ENCODE results near the gene FMNL2.

FMNL2 gene

DNA sequence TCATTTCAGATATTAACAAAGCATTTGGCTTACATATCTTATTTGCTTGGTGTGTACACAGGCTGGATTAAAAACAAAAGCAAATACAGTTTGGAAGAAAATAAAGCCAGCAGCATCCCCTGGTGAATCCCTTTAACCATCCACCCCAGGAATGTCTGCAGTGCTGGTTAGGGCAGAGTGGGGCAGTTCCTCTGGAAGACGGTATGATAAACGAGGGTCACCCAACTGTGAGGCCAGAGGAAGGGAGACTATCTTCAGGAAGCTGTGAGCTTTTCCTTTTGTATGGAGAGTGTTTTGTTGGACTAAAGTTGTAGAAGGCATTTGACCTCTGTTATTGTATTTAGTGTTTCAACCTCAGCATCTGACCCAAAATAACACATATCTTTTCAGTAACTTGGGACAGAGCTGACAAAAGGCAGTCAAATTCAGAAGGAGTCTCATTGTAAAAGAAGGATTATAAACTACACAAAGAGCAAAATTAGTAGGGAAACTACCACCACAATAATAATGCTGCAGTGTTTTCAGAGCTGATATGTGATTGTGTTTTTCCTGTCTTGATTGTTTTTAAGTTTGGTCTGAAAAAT lies 159.1 kb downstream of the FMNL2 start:
- H3K36me3 ChIP-seq (ENCODE audit: control insufficient read depth, low read depth, low read length): no peaks in the 10 kb centered on the region
- H3K27me3 ChIP-seq (ENCODE audit: control insufficient read depth, insufficient read depth, low read length): no peaks in the 10 kb centered on the region
- peak overlapping the region; percentile 27 for H3K4me3 ChIP-seq (ENCODE audit: low read length)
- no peaks in the 10 kb centered on the region for H3K9me3 ChIP-seq (ENCODE audit: control insufficient read depth, low read depth, low read length)
- H3K9ac ChIP-seq (ENCODE audit: low read length): no peak overlapping the region
- H3K27ac ChIP-seq (ENCODE audit: low read length): no peak overlapping the region
- peaks cover 56% of the 10 kb centered on the region for H3K4me1 ChIP-seq (ENCODE audit: control insufficient read depth, low read depth, low read length)

DNA sequence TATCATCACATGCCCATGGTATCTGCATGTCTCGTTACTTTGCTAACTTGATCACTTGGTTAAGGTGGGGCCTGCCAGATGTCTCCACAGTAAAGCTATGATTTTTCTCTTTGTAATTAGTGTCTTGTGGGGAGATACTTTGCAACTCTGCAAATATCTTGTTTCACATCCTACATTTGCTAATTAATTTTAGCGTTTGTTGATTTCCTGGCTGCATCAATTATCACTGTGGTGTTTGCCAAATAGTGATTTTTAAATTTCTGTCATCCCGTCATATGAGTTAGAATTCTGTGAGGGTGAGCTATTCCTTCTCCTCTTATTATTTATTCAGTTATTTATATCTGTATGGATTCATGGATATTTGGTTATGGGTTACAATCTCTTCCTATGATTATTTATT lies 161.4 kb downstream of the FMNL2 start:
- Histone ChIP-seq H3K36me3 (ENCODE audit: control insufficient read depth, low read depth, low read length) (no peaks in the 10 kb centered on the region), H3K4me1 (ENCODE audit: control insufficient read depth, low read depth, low read length) (peaks cover 53% of the 10 kb centered on the region), H3K27me3 (ENCODE audit: control insufficient read depth, insufficient read depth, low read length) (no peaks in the 10 kb centered on the region), H3K9ac (ENCODE audit: low read length) (no peak overlapping the region), H3K9me3 (ENCODE audit: control insufficient read depth, low read depth, low read length) (no peaks in the 10 kb centered on the region), H3K27ac (ENCODE audit: low read length) (no peak overlapping the region), H3K4me3 (ENCODE audit: low read length) (no peak overlapping the region)

DNA sequence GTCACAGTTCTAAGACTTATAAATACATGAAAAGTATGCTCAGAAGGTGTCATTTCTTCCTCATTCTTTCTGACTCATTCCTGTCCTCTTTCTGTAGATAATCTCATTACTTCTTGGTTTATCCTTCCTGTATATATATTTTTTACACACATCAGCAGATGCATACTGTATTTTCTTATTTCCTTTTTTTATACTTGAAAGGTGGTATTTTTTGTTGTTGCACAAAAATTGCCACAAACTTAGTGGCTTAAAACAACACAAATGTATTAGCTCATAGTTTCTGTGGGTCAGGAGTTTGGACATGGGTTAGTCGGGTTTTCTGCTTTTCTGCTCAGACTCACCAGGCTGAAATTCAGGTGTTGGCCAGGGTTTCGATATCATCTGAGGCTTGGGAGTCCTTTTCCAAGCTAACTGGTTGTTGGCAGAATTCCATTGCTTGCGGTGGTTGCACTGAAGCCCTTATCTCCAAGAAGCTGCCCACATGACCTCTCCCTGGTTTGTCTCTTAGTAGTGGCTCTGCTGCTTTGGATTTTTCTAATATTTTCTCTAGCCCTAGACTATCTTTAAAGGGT lies 162.6 kb downstream of the FMNL2 start:
- no peaks in the 10 kb centered on the region for H3K36me3 ChIP-seq (ENCODE audit: control insufficient read depth, low read depth, low read length)
- no peak overlapping the region for H3K9ac ChIP-seq (ENCODE audit: low read length)
- H3K27ac ChIP-seq (ENCODE audit: low read length): no peak overlapping the region
- H3K4me3 ChIP-seq (ENCODE audit: low read length): no peak overlapping the region
- H3K27me3 ChIP-seq (ENCODE audit: control insufficient read depth, insufficient read depth, low read length): no peaks in the 10 kb centered on the region
- no peaks in the 10 kb centered on the region for H3K9me3 ChIP-seq (ENCODE audit: control insufficient read depth, low read depth, low read length)
- peaks cover 52% of the 10 kb centered on the region for H3K4me1 ChIP-seq (ENCODE audit: control insufficient read depth, low read depth, low read length)

DNA sequence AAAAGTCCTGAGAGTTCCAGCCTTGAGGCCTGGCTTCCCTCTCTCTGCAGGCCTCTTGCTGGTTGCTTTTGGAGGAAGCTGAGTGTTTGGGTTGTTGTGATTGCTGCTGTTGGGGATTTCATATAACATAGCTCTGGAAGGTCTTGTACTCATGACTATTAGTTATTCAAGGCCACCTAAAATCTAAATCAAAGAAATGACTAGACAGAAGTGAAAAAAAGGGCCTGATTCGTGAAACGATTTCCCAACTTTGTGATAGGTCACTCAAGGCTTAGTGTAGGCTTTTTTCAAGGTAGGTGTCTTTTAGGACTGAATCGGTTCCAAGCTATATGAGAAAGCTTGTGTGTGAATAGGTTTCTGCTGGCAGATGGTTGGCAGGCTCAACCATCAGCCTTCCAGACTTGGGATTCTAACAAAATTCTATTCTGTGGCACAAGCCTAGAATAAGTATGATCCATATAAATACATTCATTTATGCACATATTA lies 164.4 kb downstream of the FMNL2 start:
- Histone ChIP-seq H3K27ac (ENCODE audit: low read length) (no peak overlapping the region), H3K9ac (ENCODE audit: low read length) (no peak overlapping the region), H3K4me3 (ENCODE audit: low read length) (no peak overlapping the region), H3K4me1 (ENCODE audit: control insufficient read depth, low read depth, low read length) (peaks cover 38% of the 10 kb centered on the region), H3K27me3 (ENCODE audit: control insufficient read depth, insufficient read depth, low read length) (no peaks in the 10 kb centered on the region), H3K9me3 (ENCODE audit: control insufficient read depth, low read depth, low read length) (no peaks in the 10 kb centered on the region), H3K36me3 (ENCODE audit: control insufficient read depth, low read depth, low read length) (no peaks in the 10 kb centered on the region)

DNA sequence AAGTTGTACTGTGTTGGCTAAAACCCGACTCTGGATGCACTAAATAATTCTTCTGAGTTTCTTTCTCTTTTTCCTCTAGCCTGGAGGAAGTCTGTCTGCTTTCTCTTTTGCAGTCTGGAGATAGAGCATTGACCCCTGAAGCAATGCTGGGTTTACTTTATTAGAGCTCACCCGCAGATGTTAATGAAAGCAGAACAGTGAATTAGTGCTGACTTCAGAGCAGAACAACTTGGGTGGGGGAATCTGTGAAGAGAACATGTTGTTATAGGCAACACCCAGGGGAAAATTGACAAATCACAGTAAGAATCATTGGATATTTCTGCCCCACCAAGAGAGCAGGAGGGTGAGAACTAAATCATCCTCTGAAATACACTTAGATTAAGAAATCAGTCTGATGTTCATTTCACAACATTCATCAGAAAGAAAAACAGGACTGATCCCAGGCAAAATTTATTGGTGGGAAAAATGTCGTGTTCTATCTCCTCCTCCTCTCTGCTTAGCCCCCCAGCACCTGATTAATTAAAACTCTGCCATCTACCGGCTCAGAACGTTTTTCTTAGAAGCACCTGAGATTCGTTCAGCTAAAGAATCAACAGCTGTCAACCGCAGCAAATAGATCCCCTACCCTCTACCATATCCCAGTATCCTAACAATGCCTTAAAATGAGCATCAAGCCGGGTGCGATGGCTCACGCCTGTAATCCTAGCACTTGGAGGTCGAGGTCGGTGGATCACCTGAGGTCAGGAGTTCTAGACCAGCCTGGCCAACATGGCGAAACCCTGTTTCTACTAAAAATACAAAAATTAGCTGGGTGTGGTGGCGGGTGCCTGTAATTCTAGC lies 165.1 kb downstream of the FMNL2 start:
- Histone ChIP-seq H3K9me3 (ENCODE audit: control insufficient read depth, low read depth, low read length) (no peaks in the 10 kb centered on the region), H3K27me3 (ENCODE audit: control insufficient read depth, insufficient read depth, low read length) (no peaks in the 10 kb centered on the region), H3K4me3 (ENCODE audit: low read length) (no peak overlapping the region), H3K27ac (ENCODE audit: low read length) (no peak overlapping the region), H3K4me1 (ENCODE audit: control insufficient read depth, low read depth, low read length) (peaks cover 38% of the 10 kb centered on the region), H3K36me3 (ENCODE audit: control insufficient read depth, low read depth, low read length) (no peaks in the 10 kb centered on the region), H3K9ac (ENCODE audit: low read length) (no peak overlapping the region)

DNA sequence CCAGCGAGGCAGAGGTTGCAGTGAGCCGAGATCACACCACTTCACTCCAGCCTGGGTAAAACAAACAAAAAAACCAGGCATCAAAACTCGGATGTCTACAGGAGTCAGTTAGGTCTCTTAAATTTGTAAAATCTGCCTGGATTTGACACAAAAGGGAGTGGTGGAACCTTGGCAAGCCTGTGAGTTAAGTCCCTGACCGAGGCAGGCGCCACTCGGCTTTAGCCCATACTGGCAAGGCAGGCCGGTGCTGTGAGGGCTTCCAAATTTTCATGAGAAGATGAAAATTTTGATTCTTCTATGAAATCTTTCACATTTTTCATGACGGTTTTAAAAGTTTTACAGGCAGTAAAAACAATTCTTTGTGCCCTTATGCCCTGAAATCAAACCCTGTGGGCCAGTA lies 165.8 kb downstream of the FMNL2 start:
- H3K27ac ChIP-seq (ENCODE audit: low read length): no peak overlapping the region
- no peaks in the 10 kb centered on the region for H3K27me3 ChIP-seq (ENCODE audit: control insufficient read depth, insufficient read depth, low read length)
- H3K4me3 ChIP-seq (ENCODE audit: low read length): no peak overlapping the region
- H3K36me3 ChIP-seq (ENCODE audit: control insufficient read depth, low read depth, low read length): no peaks in the 10 kb centered on the region
- H3K9ac ChIP-seq (ENCODE audit: low read length): no peak overlapping the region
- no peaks in the 10 kb centered on the region for H3K9me3 ChIP-seq (ENCODE audit: control insufficient read depth, low read depth, low read length)
- peaks cover 44% of the 10 kb centered on the region for H3K4me1 ChIP-seq (ENCODE audit: control insufficient read depth, low read depth, low read length)

DNA sequence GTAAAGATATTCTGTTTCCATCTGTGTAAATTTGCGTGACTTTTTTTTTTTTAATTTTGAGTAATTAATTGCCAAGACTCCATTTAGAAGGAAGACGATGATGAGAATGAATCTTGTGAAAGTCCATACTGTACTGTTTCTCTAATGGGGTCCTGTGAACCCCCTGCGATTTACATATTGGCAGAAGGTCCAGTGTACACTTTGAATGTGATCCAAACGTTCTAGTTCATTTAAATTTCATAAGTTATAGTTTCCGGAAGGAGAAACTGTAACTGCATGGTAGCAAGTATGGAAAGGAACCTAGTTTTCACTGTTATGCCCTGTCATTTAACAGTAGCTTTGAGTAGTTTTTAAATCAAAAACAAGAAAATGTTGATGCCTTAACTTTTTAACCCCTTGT lies 166.7 kb downstream of the FMNL2 start:
- Histone ChIP-seq H3K27ac (ENCODE audit: low read length) (no peak overlapping the region), H3K4me1 (ENCODE audit: control insufficient read depth, low read depth, low read length) (peaks cover 44% of the 10 kb centered on the region), H3K27me3 (ENCODE audit: control insufficient read depth, insufficient read depth, low read length) (no peaks in the 10 kb centered on the region), H3K9ac (ENCODE audit: low read length) (no peak overlapping the region), H3K9me3 (ENCODE audit: control insufficient read depth, low read depth, low read length) (no peaks in the 10 kb centered on the region), H3K4me3 (ENCODE audit: low read length) (no peak overlapping the region), H3K36me3 (ENCODE audit: control insufficient read depth, low read depth, low read length) (no peaks in the 10 kb centered on the region)

DNA sequence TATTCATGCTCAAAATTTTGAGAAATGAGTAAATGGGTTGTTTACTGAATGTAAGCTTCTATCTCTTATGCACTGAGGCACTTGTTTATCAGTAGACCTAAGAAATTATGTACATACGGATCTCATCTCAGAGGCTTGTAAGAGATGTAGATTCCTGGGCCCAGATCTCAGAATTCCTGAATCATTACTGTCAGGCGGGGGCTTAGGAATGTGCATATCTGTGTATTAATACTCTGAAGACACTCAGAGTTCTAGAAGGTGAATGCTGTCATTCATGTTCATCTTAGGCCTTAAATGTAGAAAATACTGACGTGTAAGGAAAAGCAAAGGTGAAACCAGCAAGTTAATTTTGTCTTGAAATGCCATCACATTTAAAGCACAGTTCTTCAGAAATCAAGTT lies 169.6 kb downstream of the FMNL2 start:
- Histone ChIP-seq H3K4me1 (ENCODE audit: control insufficient read depth, low read depth, low read length) (peaks cover 35% of the 10 kb centered on the region), H3K36me3 (ENCODE audit: control insufficient read depth, low read depth, low read length) (no peaks in the 10 kb centered on the region), H3K9ac (ENCODE audit: low read length) (no peak overlapping the region), H3K4me3 (ENCODE audit: low read length) (no peak overlapping the region), H3K9me3 (ENCODE audit: control insufficient read depth, low read depth, low read length) (no peaks in the 10 kb centered on the region), H3K27ac (ENCODE audit: low read length) (no peak overlapping the region), H3K27me3 (ENCODE audit: control insufficient read depth, insufficient read depth, low read length) (no peaks in the 10 kb centered on the region)

DNA sequence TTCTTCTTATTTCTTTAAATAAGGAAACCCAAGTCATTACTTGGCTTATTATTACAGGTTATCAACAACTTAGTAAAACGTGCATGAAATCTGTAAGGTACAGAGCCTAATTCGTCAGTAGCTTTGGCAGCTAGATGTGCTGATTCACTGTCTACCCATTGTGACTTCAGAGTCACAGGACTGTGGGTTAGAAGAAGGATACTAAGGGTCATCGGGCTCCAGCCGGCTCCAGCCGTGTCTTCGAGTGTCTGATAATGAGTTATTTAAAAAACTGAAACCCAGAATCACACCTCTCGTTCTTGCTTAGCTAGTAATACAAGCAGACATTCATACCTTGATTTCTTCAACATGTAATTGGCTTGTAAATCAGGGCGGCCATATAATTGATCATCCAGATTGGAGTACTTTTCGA lies 170.5 kb downstream of the FMNL2 start:
- no peak overlapping the region for H3K4me3 ChIP-seq (ENCODE audit: low read length)
- peaks cover 30% of the 10 kb centered on the region for H3K4me1 ChIP-seq (ENCODE audit: control insufficient read depth, low read depth, low read length)
- no peak overlapping the region for H3K9ac ChIP-seq (ENCODE audit: low read length)
- H3K36me3 ChIP-seq (ENCODE audit: control insufficient read depth, low read depth, low read length): no peaks in the 10 kb centered on the region
- no peaks in the 10 kb centered on the region for H3K27me3 ChIP-seq (ENCODE audit: control insufficient read depth, insufficient read depth, low read length)
- H3K9me3 ChIP-seq (ENCODE audit: control insufficient read depth, low read depth, low read length): no peaks in the 10 kb centered on the region
- no peak overlapping the region for H3K27ac ChIP-seq (ENCODE audit: low read length)

DNA sequence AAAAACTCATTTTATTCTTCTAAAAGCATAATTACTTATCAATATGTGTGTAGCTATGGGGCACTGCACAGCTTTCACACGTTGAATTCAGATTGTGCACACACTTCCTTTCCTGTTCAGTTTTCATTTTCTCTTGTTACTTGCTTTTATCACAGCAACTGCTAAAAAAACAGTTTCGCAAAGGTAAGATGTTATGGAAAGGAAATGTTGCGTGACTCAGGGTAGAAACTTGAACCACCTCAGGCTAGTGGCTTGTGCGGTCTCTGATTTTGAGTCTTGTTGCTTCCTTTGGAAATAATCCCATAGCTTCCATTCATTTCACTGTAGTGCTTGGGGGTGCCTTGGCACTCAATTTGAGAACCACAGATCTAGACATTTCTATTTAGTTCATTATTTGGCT lies 171.9 kb downstream of the FMNL2 start:
- no peak overlapping the region for H3K4me3 ChIP-seq (ENCODE audit: low read length)
- no peak overlapping the region for H3K9ac ChIP-seq (ENCODE audit: low read length)
- no peak overlapping the region for H3K27ac ChIP-seq (ENCODE audit: low read length)
- H3K4me1 ChIP-seq (ENCODE audit: control insufficient read depth, low read depth, low read length): peaks cover 19% of the 10 kb centered on the region
- H3K36me3 ChIP-seq (ENCODE audit: control insufficient read depth, low read depth, low read length): no peaks in the 10 kb centered on the region
- H3K27me3 ChIP-seq (ENCODE audit: control insufficient read depth, insufficient read depth, low read length): no peaks in the 10 kb centered on the region
- H3K9me3 ChIP-seq (ENCODE audit: control insufficient read depth, low read depth, low read length): no peaks in the 10 kb centered on the region

DNA sequence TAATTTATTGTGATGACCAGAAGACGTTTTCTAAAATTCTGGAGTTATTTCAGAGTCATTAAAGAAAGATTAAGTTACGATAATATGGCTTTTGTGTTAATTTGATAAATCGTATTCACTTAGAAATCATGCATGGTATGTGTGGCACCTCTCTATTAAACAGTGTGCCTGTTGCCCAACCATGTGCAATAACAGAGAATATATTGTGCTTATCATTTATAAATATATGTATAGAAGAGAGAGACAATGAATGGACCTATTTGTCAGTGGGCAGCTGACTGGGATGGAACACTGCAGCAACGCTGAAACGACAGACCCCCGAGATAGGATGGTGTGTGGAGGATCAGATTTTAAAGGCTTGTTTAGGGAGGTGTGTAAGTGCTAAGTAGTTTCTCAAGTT lies 172.9 kb downstream of the FMNL2 start:
- no peak overlapping the region for H3K27ac ChIP-seq (ENCODE audit: low read length)
- H3K27me3 ChIP-seq (ENCODE audit: control insufficient read depth, insufficient read depth, low read length): no peaks in the 10 kb centered on the region
- H3K36me3 ChIP-seq (ENCODE audit: control insufficient read depth, low read depth, low read length): no peaks in the 10 kb centered on the region
- no peak overlapping the region for H3K9ac ChIP-seq (ENCODE audit: low read length)
- no peaks in the 10 kb centered on the region for H3K9me3 ChIP-seq (ENCODE audit: control insufficient read depth, low read depth, low read length)
- no peak overlapping the region for H3K4me3 ChIP-seq (ENCODE audit: low read length)
- H3K4me1 ChIP-seq (ENCODE audit: control insufficient read depth, low read depth, low read length): peaks cover 17% of the 10 kb centered on the region

All from iPS-18a (cell line).